AG20443 (cell line): ENCODE measurements around the gene LETMD1.
"Not testable (repeated sequence)": the region's sequence is repeated elsewhere in the genome, so short reads cannot be mapped to it uniquely, and the experiment has no call there.

Experiments
- DNase-seq: peaks from one replicate; pipeline ENCODE4 v3.0.0; 2012; ENCODE audit warnings: low spot score, mixed read lengths

The LETMD1 gene

GRCh38 chr12:51077930-51078329 is 29.8 kb downstream of the LETMD1 start:
- DNase-seq: peak; percentile 71

GRCh38 chr12:51078346-51078745 is 30.2 kb downstream of the LETMD1 start:
- not testable (repeated sequence) for DNase-seq

GRCh38 chr12:51078866-51079265 is 30.7 kb downstream of the LETMD1 start:
- not testable (repeated sequence) for DNase-seq

- no peak for DNase-seq
Measured at GRCh38 chr12:51080136-51080535, 32.0 kb downstream of the LETMD1 start.

- no peak for DNase-seq
Measured at GRCh38 chr12:51081421-51081820, 33.3 kb downstream of the LETMD1 start.

- peak; percentile 45 for DNase-seq
Measured at GRCh38 chr12:51082561-51083125, 34.5 kb downstream of the LETMD1 start.

- DNase-seq: peak; percentile 99
Measured at GRCh38 chr12:51083126-51083833, 35.2 kb downstream of the LETMD1 start, which contains the start of gene CSRNP2. CSRNP2 (minus strand) TSS chr12:51083596; CDS start chr12:51076561, 7,035 bp downstream.

- DNase-seq: no peak
Measured at GRCh38 chr12:51085757-51086156, 37.6 kb downstream of the LETMD1 start.

- DNase-seq: no peak
Measured at GRCh38 chr12:51086933-51087332, 38.8 kb downstream of the LETMD1 start.

- no peak for DNase-seq
Measured at GRCh38 chr12:51087818-51088217, 39.7 kb downstream of the LETMD1 start.

GRCh38 chr12:51090705-51091229 is 42.6 kb downstream of the LETMD1 start:
- no peak for DNase-seq

GRCh38 chr12:51098611-51099010 is 50.5 kb downstream of the LETMD1 start:
- DNase-seq: no peak

GRCh38 chr12:51103977-51104376 is 55.9 kb downstream of the LETMD1 start:
- DNase-seq: no peak

GRCh38 chr12:51108136-51108535 is 60.0 kb downstream of the LETMD1 start:
- DNase-seq: no peak
